Stimulated activated CD4-positive, alpha-beta T cell treated with anti-CD3 and anti-CD28 coated beads, Interleukin-2, amount 100 ng/mL, for 48 hours (primary cell): ENCODE data around the gene LMO7.

Source experiments
- DNase-seq, 2 donors: peaks; one replicate each; pipeline ENCODE4 v3.0.0-alpha.2; 2020

The LMO7 gene

DNA sequence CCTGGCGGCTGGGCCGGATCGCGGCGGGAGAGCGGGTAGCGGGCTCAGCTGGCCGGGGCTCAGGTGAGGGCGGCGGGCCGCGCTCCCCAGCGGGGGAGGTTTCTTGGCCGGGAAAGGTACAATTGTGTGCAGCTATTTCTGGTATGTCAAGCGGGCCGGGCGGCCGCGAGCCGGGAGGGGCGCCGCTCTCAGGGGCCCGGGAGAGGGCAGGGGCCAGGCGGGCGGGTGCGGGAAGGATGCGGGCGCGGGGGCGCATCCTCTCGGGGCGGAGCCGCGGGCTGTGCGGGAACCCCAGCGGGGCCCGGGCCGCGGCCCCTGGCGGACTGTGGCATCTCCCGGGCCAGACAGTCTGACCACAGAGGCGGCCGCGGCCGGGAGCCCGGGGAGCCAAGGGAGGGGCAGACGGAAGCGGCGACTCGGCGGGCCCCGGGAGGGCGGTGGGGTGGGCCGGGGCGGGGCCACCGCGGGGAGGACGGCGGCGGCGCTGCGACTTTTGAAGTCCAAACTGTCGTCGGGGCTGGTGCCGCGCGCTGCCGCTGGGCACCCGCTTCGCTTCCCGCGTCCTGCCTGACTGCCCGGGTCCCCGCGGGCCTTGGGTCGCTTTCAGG is at the start of gene LMO7:
Gene LMO7 (plus strand): TSS at position 503 of the 608 bp plus-strand sequence. CDS start 328 bp downstream, outside the sequence.
- DNase-seq, result peak; percentile 8 to 16

DNA sequence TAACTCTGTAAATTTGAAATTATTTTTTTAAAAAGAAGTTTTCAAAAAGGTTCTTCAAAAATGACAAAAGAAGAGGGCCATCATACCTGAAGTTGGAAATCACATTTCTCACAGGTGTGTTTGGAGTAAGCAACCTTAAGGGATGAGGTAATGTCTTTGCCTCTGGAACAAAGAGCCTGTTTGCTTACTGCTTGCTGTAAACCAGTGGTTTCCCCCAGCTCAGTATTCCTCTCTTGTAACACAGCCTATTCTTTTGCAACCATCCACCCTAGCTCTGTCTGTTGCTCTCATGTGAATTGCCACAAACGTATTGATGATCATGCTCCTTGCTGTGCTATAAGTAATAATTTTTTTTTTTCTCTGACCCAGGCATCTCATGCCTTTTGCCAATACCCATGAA is 48.5 kb upstream of the LMO7 start:
- DNase-seq, result no peak

DNA sequence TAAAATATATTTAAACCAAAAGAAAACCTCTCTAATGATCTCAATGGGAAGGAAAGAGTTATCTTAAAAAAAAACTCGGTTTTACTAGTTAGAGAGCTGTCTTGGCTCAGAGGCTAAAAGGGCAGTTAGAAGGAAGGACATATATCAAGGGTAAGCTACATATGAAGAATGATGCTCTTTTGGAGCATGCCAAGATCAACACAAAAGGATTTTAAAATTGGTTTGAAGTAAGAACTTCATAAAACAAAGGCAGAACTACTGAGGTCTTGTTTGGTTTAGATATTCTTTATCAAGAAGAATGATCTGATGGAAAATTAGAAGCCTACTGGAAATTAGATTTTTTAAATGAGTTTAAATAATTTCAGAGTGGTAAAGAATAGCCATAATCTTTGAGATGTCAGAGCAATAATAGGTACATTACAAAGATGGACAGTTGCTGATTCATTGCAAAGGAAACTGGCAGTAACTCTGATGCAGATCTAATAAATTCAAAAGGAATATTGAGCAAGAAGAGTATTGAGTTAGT is 39.4 kb upstream of the LMO7 start:
- DNase-seq, result no peak

DNA sequence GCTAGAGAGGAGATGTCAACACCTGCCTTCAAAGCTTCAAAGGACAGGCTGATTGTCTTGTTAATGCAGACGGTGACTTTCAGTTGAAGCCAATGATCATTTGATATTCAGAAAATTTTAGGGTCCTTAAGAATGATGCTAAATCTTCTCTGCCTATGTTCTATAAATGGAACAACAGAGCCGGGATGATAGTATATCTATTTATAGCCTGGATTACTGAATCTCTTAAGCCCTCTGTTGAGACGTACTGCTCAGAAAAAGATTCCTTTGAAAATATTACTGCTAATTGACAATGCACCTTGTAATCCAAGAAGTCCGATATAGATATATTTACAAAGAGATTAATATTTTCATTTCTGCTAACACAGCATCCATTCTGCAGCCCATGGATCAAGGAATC is 35.8 kb upstream of the LMO7 start:
- DNase-seq, result no peak

DNA sequence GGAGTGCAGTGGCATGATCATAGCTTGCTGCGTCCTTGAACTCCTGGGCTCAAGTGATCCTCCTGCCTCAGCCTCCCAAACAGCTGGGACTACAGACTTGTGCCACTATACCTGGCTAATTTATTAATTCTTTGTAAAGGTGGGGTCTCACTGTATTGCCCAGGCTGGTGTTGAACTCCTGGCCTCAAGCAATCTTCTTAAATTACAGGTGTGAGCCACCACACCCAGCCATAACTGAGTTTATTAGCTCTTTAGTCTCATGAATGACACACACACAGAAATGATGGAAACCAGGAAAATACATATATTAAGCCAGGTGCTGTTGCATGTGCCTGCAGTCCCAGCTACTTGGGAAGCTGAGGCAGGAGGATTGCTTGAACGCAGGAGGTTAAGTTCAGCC is 33.1 kb upstream of the LMO7 start:
- no peak for DNase-seq

DNA sequence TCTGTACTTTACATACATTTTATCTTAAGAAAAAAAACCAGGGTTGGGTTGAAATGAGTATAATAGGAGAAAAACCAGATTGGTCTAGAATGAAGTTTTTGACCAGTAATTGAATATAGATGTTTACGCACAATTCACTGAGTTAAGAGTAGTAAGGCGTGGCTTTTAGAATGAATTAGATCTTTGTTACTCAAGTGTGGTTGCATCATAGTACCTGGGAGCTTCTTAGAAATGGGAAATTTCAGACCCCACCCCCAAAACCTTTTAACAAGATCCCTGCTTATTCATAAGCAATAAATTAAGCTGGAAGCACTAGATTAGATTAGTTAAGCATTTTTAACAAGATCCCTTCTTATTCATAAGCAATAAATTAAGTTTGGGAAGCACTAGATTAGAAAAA is 28.7 kb upstream of the LMO7 start:
- no peak for DNase-seq

DNA sequence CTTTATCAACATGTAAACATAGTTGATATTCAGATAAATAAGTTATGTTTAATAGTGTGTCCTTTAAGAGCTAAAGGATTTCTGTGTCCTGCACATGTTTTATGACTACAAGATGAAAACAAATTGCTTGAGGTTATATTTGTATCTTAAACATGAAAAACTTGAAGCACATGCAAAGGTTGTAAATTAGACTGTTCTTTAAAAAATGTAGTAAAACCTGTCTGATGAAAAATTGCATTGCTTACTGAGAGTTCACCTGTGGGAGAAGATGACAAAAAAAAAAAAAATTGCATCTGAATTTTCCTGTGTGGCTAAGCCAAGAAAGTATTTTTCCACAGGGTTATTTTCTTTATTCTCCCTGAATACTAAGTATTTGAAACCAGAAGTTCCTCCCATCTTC is 25.7 kb upstream of the LMO7 start:
- no peak for DNase-seq

DNA sequence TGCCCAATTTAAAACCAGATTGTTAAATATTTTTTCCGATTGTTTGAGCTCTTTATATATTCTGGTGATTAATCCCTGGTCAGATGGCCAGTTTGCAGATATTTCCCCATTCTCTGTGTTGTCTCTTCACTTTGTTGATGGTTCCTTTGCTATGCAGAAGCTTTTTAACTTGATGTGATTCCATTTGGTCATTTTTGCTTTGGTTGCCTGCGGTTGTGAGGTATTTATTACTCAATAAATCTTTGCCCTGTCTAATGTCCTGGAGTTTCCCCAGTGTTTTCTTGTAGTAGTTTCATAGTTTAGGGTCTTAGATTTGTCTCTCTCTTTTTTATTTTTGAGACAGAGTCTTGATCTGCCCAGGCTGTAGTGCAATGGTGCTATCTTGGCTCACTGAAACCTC is 23.8 kb upstream of the LMO7 start:
- no peak for DNase-seq

DNA sequence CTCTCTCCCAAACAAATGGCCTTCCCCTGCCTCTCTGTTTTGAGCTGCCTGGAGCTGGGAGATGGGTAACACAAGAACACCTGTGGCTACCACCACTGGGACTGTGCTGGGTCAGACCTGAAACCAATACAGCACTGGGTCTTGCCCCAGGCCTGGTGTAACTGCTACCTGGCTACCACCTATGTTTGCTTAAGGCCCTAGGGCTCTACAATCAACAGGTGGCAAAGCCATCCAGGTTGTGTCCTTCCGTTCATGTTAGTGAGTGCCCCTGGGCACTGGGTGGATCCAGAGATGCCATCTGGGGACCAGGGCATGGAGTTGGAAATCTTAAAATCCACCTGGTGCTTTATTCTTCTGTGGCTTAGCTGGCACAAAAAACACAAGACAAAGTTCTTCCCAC is 18.9 kb upstream of the LMO7 start:
- DNase-seq, result no peak

DNA sequence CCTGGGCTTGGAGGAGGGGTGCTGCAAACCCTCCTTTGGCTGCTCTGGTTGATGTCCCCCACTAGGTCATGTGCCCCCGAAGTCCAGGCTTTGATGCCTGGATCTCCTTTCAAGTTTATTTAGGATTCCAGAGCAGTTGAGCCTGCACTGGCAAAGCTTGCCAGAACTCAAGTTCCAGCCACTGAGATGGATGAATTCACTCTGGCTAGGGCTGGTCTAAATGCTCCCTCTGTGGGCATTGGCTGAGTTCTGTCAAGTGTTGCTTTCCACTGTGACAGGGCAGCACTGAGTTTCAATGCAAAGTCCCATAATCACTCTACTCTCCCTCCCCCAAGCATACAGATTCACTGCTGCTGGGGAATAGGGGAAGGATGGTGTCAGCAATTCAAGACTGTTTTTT is 17.8 kb upstream of the LMO7 start:
- DNase-seq, result no peak

DNA sequence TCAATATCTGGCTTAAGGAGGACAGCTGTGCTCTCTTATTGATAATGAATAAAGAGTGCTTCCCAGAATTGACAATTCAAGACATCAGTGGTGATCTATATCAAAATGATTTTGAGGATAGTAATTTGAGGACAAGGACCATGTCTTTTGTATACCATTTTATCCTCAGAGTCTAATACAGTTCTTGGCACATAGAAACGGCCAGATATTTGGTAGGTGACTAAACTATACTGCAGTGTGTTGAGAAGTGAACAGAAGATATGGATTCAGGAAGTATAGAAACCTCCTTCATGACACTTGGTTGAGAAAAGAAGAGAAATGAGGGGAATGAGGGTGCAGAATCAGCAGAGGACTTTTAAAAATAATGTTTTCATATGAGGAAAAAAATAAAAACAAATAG is 16.1 kb upstream of the LMO7 start:
- no peak for DNase-seq

DNA sequence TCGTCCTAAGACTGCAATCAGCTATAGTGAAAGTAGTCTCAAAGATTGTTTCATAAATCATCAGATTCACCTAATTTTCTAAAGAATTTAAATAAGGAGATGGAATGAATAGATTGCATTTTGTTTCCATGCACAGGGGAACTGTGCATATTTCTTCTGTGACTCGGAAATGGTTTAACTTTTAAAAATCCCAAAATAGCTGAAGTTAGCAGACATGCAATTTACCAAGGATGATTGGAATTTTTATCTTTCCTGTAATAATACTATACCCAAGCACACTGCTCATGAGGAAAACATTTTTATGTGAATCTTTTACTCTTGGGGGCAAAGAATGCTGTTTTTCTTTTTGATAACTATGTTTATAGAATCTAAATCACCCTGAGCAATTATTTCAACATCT is 15.0 kb upstream of the LMO7 start:
- no peak for DNase-seq

DNA sequence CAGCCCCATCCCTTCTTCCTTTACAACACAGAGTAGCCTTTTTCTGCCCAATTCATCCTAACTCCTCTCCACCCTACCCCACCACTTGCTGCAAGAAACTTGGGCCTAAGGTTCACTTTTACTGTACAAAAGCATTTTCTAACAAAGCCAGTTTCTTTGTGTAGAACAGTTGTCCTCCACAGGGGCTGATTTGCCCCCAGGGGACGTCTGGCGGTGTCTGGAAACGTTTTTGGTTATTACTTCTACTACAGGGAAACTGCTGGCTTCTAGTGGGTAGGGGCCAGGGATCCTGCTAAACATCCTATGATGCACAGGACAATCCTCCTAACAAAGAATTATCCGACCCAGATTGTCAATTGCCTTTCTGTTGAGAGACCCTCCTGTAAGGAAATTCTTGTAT is 7.3 kb upstream of the LMO7 start:
- DNase-seq, result no peak

DNA sequence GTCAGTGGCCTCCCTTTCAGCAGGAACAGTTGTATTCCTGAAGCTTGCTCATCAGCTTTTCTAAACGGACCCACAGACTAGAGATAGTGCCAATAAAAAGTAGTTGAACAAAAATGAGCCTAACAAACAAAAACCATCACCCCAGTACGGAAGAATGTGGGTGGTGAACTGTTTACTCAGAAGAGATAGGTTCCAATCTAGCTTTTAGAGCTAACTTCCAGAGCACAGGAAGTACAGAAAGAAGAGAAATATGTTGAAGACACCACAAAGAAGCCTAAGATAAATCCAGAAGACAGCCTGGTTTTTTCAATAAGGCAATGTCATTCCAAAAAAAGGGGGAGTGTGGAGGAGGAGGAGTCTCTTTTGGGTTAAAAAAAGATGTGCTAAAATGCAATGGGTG is 2.8 kb upstream of the LMO7 start:
- DNase-seq, result no peak

DNA sequence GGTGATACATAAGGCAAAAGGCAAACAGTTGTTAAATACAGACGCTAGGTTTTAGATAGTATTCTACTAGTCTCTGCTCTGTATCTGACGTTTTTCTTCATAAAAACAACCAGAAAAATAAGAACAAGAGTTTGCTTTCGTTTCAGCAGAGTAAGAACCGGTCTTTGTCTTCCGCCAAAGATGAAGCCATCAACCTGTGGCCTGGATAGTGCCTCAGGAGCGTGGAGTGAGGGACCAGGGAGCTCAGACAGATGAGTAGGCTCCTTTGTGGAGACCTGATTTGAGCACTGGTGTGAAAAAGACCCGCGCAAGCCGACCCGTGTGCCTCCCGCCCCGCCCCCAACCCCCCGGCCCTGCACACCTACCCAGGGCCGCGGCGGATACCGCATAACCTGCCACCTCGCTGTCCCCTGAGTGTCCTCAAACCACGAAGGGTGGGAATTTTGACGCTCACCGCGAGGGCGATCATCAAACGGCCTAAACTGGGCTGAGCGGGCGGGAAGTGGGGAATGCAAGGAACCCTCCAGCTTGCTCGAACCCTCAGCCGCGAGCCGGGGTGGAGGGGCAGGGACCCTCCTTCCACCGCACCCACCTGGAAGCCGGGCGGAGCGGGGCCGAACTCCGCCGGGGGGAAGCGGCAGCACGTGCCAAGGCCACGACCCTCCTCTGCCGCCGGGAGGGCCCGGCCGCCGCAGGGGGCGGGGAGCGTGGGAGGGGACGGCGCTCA is 866 bp upstream of the LMO7 start:
- DNase-seq, result no peak

DNA sequence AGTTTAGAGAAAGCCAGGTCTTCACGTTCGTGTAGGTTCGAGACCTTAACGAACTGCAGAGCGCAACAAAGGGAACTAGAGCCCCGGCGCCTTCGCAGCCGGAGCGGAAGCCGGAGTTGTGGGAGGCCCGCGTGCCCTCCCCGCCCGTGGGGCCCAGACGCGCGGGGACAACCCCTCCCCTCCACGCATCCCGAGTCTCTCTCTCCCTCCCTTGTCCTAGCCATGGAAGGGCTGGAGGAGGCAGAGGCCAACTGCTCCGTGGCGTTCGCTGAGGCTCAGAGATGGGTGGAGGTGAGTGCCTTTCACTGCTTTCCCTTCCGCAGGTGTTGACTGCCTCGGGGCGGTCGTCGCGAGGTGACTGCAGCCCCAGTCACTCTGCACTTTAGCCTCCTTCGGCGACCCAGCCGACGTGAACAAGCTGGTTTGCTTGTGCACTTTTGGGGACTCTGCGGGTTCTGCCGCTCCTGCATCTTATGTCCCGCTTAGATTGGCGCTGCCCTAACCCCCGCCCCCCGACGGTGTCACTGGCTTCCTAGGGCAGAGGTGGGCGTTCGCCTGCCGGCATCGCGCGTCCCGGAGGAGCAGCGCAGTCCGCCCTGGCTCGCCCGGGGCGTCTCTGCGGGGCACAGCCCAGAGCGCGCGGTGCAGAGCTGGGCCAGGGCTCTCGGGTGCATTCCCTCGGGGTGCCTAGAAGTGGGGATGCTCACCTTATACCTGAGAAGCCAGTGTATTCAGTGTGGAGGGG is 478 bp downstream of the LMO7 start:
- peak; percentile 15 to 29 for DNase-seq

DNA sequence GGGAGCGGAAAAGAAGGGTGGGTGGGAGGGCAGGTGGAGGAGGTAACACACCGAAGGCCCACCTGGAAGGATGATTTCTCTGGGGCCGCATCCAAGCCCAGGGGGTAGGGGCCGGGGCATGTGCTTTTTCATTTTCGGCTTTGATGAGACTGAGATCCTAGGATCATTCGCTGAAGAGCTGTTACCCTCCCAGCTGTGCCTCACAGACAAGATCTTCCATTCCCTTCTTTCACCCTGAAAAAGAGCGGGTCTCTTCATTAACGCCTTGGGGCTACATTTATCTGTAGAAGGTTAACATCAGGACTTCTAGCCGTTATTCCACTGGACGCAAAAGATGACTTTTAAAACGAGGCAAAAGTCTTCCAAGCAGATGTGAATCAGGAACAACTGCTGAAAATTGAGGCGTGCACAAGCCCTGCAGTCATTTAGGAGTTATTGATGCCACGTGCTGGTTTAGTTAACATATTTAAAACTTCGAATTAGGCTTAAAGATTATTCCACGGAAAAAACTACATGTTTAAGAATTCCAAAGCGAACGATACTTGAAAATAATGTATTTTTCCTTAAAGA is 1.1 kb downstream of the LMO7 start:
- DNase-seq, result no peak

DNA sequence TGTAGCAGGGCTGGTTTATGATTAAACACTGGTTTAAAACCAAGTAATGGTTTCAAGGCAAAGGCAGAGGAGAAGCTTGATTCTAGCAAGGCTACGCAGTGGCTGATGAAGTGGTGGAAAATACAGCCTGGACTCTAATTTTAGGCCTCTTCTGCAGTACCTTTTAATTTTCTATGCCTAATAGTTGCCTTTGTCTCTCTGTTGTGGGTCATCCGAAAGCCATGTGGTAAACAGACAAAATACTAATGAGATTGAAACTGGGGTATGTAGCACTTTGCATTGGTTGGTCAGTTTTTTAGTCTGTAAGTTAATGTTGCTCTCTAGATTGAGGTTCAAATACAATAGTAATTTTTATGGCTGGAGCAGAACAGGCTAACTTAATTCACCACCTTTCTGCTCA is 3.3 kb downstream of the LMO7 start:
- no peak for DNase-seq

DNA sequence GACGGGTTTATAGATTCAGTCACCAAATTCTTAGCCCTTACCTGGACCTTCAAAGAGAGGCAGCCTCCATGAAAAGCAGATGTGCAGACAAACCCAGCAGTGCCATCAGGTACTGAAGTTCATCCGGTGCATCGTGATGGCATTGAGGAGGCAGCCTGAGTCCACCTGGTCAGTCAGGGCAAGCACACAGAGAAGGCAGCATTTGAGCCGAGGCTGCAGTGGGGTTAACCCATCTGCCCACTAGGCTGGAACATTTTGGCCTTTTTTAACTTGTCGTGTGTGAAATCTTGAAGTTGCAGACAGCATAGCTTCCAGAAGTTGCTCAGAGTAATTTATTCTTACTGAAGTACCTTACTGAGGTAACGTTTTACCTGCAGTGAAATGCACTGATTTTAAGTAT is 4.9 kb downstream of the LMO7 start:
- no peak for DNase-seq

DNA sequence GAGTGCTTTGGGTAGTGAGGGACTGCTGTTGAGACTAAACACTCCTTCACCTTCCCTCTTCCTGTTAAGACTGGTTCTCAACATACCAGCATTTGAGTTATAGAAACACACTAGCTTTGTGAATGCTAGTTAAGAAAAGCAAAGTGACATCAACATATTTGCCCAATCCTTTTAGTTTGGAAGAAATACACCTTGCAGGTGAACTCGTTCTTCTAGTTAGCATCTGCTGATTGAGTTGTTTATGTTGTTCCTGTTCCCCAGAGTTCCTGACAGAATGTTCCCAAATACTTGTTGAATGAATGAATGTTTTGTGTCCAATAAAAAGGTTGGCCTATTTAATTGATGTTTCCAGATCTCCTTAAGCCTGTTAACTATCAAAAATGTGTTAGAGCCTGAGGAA is 7.1 kb downstream of the LMO7 start:
- no peak for DNase-seq

DNA sequence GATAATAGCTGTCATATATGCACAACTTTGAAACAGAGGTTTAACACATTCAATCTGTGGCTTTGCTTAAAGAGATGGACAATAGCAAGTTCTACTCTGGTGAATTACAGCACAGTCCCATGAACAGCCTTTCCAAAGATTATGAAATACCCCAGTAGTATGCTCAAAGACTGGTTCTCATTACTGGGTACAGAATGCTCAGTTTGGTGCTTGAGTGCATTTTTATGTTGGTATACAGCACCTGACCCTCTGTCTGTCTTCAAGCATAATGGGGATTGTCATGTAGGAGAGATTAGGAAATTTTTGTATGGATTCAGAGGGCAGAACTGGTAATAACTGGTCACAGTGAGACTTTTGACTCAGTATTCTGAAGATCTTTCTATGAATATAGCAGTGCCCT is 7.6 kb downstream of the LMO7 start:
- DNase-seq, result no peak

DNA sequence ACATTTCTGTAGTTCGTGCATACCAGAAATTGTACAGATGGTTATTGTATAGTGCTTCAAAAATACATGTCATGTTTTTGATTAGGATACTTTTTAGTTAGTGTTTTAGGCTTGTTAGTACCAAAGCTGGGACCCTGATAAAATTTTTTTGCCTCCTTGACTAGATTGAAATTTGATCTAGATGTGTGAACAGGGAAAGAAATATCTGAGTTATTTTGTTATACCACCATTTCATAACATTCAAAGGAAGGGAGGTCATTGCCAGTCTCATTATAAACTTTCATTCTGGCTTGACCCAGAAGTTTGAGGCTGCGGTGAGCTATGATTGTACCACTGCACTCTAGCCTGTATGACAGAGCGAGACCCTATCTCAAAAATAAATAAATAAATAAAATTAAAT is 9.0 kb downstream of the LMO7 start:
- DNase-seq, result no peak

DNA sequence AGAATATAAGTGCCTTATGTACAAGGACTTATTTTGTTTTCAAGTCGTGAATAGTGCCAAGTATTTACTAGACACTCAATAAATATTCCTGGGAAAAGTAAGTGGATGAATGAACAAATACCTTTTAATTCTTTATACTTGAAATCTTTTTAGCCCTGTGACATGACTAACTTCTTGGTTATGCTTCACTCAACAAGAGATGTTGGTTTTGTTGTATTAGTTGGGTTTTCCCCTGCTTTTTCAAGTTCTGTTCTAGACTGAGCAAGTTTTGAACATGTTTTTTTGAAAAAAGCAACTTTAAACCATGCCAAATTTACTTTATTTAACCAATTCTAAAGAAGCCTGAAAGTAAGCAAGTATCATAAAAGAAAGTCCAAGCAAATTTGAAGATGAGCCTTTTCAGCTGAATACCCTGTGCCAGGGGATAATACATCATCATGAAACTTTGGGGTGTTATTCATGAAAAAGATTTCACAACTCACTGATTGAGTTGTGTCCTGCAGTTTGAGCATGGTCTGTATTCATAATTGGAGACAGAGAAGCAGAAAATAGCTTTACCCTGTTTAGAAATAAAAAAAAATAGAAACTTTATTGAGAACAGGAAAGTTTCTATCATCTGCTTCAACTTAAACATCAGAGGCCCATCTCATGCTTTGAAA is 11.1 kb downstream of the LMO7 start:
- no peak for DNase-seq
